HG03342 (cell line): ENCODE data around the gene KRTAP23-1.

Source experiments
- ATAC-seq: cut with Tn5 transposase; IDR thresholded peaks from one replicate; pipeline ENCODE4 v1.9.1; 2021; ENCODE audit warnings: mild to moderate bottlenecking, moderate library complexity; ENCODE audit not compliant: unreplicated experiment

KRTAP23-1 gene

DNA sequence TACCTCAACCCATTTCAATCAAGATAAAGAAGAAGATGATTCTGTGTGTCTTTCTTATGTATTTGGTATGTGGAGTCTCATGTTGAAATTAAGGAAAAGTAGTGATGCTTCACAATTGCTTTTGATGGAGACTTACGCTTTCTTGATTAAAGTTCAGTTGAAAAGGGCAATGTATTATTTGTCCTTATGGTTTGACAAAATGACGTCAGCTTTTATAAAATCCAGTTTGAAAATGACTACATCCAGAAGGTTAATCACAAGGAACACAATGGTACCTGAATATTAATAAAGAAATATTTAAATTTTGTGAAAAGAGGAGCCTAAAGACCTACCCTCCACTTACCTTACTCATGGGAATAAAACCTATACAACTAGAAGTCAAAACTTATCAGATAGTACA is 32.7 kb downstream of the KRTAP23-1 start:
- no peak for ATAC-seq

DNA sequence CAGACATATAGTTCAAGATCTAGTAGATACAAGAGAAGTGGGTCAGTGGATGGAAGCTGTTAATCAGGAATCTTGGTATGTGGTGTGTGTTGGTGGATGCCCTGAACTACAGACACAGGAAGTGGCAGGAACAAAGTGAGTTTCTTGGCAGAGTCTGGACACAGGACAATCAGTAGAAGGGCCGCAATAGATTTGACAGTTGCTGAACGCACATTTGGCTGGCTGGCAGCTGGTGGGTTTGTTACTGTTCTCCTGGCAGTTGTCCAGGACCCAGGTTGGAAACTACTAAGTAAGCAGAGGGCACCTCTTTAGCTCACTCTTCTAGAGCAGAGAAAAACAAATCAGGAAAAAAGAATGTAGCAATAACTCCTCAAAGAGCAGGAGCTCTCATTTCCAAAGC is 41.5 kb downstream of the KRTAP23-1 start:
- ATAC-seq: no peak

DNA sequence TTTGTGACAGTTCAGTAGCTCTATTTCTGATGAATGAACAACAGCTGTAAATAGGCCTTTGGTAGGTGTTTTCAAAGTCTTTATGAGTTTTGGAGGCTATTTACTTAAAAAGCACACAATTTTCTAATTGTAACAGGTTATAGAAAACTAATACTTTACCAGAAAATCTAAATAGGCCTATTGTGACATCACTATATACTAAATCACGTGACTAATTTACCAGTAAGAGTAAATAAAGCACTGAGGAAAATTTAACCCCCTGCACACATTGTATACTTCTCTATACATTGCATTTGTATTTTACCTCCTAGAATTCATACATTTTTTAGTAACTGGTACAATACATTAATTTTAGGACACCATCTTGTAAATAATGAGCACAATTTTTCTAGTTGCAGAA is 43.3 kb downstream of the KRTAP23-1 start:
- ATAC-seq: no peak
